ENCODE measurements around the gene ERMN.

GRCh38 chr2:157327621-157328500 lies 2.2 kb upstream of the ERMN start:
- TF ChIP-seq CTCF (conservative IDR thresholded peaks at IDR 0.05 in 1 of 2, IDR thresholded peaks at IDR 0.05 in 1 of 2; ENCODE audit: low read depth in 1 of 2, low read length in 2 of 2) (peak; percentile 87 to 99), EZH2 (IDR thresholded peaks at IDR 0.05; ENCODE audit: low read length, missing control alignments) (no peak)

All from fibroblast of lung (primary cell).